ENCODE data around the gene CERCAM.
A peak's percentile ranks its signal among the peaks of the same experiment; 100 is the strongest.
"Not testable (repeated sequence)": the region's sequence is repeated elsewhere in the genome, so short reads cannot be mapped to it uniquely, and the experiment has no call there.

The CERCAM gene

GRCh38 chr9:128393145-128393775 is 27.4 kb upstream of the CERCAM start:
- no peak for DNase-seq

- no peak for DNase-seq
Observed at GRCh38 chr9:128393970-128394369, 26.7 kb upstream of the CERCAM start.

GRCh38 chr9:128394379-128395168 is 26.1 kb upstream of the CERCAM start:
- no peak for DNase-seq

- DNase-seq = no peak
Observed at GRCh38 chr9:128396970-128397613, 23.6 kb upstream of the CERCAM start.

- DNase-seq = no peak
Observed at GRCh38 chr9:128397831-128398230, 22.8 kb upstream of the CERCAM start.

GRCh38 chr9:128399861-128400260 is 20.8 kb upstream of the CERCAM start:
- no peak for DNase-seq

- no peak for DNase-seq
Observed at GRCh38 chr9:128404560-128404959, 16.1 kb upstream of the CERCAM start.

GRCh38 chr9:128405077-128405779 is 15.4 kb upstream of the CERCAM start:
- no peak for DNase-seq

- DNase-seq = no peak
Observed at GRCh38 chr9:128405780-128406171, 14.9 kb upstream of the CERCAM start.

- no peak for DNase-seq
Observed at GRCh38 chr9:128406848-128407391, 13.7 kb upstream of the CERCAM start.

- no peak for DNase-seq
Observed at GRCh38 chr9:128408963-128409431, 11.7 kb upstream of the CERCAM start.

- DNase-seq = no peak
Observed at GRCh38 chr9:128409450-128409849, 11.2 kb upstream of the CERCAM start.

GRCh38 chr9:128409978-128410377 is 10.7 kb upstream of the CERCAM start:
- no peak for DNase-seq

- DNase-seq = no peak
Observed at GRCh38 chr9:128411364-128412119, 9.1 kb upstream of the CERCAM start.

GRCh38 chr9:128412120-128412790 is 8.4 kb upstream of the CERCAM start:
- DNase-seq = peak; percentile 89

- DNase-seq = not testable (repeated sequence)
Observed at GRCh38 chr9:128413728-128414127, 6.9 kb upstream of the CERCAM start.

- no peak for DNase-seq
Observed at GRCh38 chr9:128414461-128414860, 6.2 kb upstream of the CERCAM start.

- DNase-seq = no peak
Observed at GRCh38 chr9:128415281-128415680, 5.4 kb upstream of the CERCAM start.

- DNase-seq = peak; percentile 13
Observed at GRCh38 chr9:128416014-128416413, 4.6 kb upstream of the CERCAM start.

GRCh38 chr9:128416432-128417019 is 4.1 kb upstream of the CERCAM start:
- DNase-seq = no peak
